AG04449 (cell line): ENCODE results near the gene HRH1.

Experiments
- CTCF ChIA-PET: fragments of 350-600 bp; formaldehyde crosslinking; extraction: SDS; loops from one replicate; lab custom pipeline; 2021; ENCODE audit warnings: antibody characterized with exemption; lab: Yijun Ruan, JAX
- POLR2A ChIA-PET: fragments of 400-600, 350-600 bp; formaldehyde crosslinking; extraction: SDS; loops from one replicate; lab custom pipeline; 2020; ENCODE audit warnings: antibody characterized with exemption, inconsistent platforms; lab: Yijun Ruan, JAX
- DNase-seq: peaks from one replicate; pipeline ENCODE4 v3.0.0-alpha.2; 2010; ENCODE audit warnings: low read depth, low spot score
- H3K4me3 ChIP-seq: 2 replicates; pipeline ENCODE4 v1.5.1; 2011; ENCODE audit warnings: low read depth, mild to moderate bottlenecking, control low read depth, low read length
- TF ChIP-seq, protein P1 (sequence below): IDR thresholded peaks from one replicate; pipeline ENCODE4 v1.5.1; 2011; ENCODE audit warnings: mild to moderate bottlenecking, moderate library complexity, low read length, control low read depth, inconsistent platforms; ENCODE audit not compliant: insufficient read depth; ENCODE audit errors: missing control alignments

Gene HRH1

DNA sequence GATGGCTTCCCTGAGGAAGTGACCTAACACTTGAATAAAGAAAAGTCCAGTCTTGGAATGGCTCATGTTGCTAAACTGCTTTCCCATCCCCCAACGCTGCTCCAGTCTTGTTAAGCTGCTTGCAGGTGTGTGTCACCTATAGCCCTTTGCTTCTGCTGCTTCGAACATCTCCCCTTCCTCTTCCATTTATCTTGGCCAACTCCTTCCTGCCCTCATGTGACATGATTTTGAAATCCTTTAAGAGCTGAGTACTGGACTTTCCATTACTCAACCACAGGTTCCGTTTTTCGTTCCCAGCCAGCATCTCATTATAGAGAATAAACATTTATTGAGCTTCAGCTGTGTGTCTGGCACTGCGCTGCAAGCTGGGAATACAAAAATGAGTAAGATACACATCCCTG is 119.6 kb downstream of the HRH1 start:
- CTCF ChIA-PET = interaction anchor here (1.2 to 1.3 kb wide), 2 partner anchors 119 to 214 kb away, joined by 3 read pairs; no protein-coding TSS in a partner anchor
- H3K4me3 ChIP-seq = no peak overlapping the region
- DNase-seq = no peak
- TF ChIP-seq, protein P1, sequence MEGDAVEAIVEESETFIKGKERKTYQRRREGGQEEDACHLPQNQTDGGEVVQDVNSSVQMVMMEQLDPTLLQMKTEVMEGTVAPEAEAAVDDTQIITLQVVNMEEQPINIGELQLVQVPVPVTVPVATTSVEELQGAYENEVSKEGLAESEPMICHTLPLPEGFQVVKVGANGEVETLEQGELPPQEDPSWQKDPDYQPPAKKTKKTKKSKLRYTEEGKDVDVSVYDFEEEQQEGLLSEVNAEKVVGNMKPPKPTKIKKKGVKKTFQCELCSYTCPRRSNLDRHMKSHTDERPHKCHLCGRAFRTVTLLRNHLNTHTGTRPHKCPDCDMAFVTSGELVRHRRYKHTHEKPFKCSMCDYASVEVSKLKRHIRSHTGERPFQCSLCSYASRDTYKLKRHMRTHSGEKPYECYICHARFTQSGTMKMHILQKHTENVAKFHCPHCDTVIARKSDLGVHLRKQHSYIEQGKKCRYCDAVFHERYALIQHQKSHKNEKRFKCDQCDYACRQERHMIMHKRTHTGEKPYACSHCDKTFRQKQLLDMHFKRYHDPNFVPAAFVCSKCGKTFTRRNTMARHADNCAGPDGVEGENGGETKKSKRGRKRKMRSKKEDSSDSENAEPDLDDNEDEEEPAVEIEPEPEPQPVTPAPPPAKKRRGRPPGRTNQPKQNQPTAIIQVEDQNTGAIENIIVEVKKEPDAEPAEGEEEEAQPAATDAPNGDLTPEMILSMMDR = no peak
- POLR2A ChIA-PET = no interaction called here

DNA sequence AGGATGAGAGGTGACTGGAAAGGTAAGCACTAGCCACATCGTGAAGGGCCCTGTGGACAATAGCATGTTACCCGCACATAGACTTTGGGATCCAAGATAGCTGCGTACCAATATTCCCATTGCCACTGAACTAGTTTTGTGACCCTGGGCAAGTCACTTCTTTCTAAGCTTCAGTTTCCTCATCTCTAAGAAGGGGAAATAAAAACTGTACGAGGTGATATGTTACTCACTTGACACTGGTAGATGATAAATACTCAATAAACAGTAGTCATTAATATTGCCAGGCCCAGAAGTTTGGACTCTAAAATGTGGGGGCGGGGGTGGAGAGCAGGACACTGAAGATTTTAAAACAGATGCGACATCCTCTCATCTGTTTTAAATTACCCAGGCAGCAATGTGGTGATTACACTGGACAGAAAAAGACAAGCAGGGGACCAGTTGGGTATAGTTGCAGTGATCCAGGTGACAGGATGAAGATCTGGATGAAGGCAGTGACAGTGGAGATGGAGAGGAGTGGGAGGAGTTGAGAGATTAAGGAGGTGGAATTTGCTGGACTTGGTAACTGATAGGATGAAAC is 120.4 kb downstream of the HRH1 start:
- TF ChIP-seq, protein P1 = no peak
- no peak for DNase-seq
- ChIA-PET POLR2A (no interaction called here), CTCF (interaction anchor here (1.3 kb wide), 1 partner anchor 120 kb away, joined by 3 read pairs; no protein-coding TSS in a partner anchor)
- H3K4me3 ChIP-seq = no peak overlapping the region

DNA sequence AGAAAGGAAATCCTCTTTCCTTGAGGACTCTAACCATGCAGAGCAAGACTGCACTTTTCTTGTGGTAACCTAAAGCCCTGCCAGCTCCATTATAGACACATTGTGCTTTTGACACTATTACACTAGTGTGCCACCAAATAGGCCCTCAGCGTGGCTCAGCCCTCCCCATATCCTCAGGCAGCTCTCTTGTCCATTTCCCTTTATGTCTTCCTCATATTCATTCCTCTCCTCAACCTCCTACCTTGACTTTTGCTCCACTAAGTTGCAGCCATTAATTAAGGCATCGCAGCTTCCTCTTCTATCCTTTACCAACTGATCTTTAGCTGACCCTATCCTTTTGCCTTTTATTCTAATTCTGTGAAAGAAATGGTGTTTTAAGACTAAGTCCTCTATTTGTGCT is 121.6 kb downstream of the HRH1 start:
- no peak overlapping the region for H3K4me3 ChIP-seq
- ChIA-PET CTCF (interaction anchor here (1.6 kb wide), 1 partner anchor 10 kb away, joined by 6 read pairs; no protein-coding TSS in a partner anchor), POLR2A (interaction anchor here (1.5 kb wide), 1 partner anchor 13 kb away, joined by 6 read pairs; no protein-coding TSS in a partner anchor)
- TF ChIP-seq, protein P1 = no peak
- no peak for DNase-seq

DNA sequence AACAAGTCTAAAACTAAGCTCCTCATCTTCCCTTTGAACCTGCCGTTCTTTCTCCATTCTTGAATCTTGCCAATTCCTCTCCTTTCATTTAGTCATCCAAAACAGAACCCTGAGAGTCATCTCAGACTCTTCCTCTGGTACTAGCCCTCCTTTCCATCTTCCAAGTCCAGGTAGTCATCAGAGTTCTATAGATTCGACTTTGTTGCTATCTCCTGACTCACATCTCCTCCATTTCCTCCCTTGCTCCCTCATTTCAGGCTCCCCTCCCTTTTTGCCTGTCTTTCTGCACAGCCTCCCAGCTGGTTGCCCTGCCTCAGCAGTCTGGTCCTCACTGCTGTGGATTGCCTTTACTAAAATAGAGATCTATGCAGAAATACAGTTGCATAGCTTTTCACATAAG is 122.6 kb downstream of the HRH1 start:
- POLR2A ChIA-PET = interaction anchor here (1.5 kb wide), 1 partner anchor 12 kb away, joined by 6 read pairs; no protein-coding TSS in a partner anchor
- H3K4me3 ChIP-seq = no peak overlapping the region
- CTCF ChIA-PET = interaction anchor here (1.6 kb wide), 1 partner anchor 9 kb away, joined by 6 read pairs; no protein-coding TSS in a partner anchor
- DNase-seq = no peak
- TF ChIP-seq, protein P1 = no peak

DNA sequence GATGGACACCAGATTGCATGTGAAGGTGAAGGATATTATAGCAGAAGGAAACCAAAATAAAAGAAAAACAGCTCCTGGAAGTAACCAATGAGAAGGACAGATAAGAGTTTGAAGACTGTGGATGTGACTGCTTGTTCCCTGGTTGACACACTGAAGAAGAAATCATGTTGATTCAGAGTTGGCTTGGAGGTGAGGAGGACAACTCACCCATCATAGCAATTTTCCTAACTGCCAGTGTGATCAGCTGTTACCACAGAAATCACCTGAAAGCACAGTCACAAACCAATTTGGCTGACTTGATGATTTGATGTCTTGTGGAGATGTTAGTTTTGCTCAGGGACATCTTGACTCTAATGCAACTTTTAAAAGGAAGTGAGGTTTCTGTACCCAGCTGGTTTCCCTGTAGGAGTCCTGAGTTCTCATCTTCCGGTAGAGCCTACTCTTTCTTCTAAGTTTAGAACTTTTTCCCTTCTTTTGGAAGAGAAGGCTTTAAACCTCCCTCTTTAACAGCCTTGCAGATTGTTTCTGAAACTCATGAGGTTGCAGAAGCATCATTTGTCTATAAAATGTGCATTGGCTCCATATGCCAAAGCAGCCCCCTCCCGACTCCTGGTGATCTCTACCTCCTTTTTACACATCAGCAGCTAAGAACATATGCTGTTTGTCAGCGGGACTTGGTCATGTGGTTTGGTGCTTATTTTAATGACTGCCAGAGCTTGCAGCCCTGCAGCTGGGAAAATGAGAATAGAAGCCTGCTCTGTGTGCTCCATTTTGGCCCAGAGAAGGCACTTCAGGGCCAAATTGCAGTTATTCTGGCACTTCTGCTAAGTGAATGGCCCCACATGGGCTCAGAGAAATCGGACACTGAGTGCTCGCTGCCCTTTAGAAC is 128.2 kb downstream of the HRH1 start:
- no peak overlapping the region for H3K4me3 ChIP-seq
- DNase-seq = no peak
- ChIA-PET POLR2A (interaction anchor here (1.2 kb wide), 1 partner anchor 10 kb away, joined by 3 read pairs; the partner anchor contains the start of gene ATG7), CTCF (interaction anchor here (2.1 kb wide), 1 partner anchor 10 kb away, joined by 8 read pairs; the partner anchor contains the start of gene ATG7)
- TF ChIP-seq, protein P1 = no peak
